GM19238 (cell line): ENCODE results near the gene TSC1.

ENCODE experiments used
- DNase-seq: peaks from one replicate; pipeline ENCODE4 v3.0.0; 2011; ENCODE audit warnings: low spot score; ENCODE audit not compliant: insufficient read length

Gene TSC1

GRCh38 chr9:132888151-132888550, 56.3 kb downstream of the TSC1 start:
- DNase-seq: no peak

DNA sequence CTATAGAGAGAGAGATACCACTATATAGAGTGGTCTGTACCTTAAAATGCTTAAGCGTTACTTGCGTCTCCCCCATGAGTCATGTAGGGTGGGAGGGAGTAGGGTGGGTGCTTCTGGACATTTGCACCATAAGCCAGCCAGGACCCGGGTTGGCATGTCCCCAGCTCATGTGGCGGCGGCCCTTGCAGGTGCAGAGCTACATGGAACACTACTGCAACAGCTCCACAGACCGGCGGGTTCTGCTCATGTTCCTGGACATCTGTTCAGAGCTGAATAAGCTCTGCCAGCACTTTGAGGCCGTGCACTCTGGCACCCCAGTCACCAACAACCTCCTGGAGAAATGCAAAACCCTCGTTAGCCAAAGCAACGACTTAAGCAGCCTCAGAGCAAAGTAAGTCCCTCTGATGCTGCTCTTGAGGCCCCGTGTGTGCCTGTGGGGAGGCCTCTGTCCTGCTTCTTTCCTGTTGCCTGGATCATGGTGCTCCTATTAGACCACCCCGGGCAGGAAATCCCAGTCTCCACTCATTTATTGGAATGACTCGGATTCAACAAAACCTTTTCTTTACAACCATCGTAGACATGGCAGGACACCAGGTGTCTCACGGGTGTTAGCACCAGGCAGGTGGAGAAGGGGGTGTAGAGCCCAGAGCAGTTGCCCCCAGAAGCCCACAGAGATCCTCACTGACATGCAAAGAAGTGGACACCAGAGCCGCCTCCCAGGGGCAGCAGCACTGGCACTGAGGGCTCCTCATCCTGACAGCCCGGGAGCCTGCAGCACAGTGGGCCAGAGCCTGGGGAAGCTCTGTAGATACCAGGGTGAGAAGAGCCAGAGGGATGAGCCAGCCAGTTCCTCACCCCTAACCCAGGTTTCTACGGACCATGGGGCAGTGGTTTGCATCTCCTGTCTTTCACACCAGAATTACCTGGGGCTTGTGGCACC, 57.0 kb downstream of the TSC1 start:
- DNase-seq: no peak

DNA sequence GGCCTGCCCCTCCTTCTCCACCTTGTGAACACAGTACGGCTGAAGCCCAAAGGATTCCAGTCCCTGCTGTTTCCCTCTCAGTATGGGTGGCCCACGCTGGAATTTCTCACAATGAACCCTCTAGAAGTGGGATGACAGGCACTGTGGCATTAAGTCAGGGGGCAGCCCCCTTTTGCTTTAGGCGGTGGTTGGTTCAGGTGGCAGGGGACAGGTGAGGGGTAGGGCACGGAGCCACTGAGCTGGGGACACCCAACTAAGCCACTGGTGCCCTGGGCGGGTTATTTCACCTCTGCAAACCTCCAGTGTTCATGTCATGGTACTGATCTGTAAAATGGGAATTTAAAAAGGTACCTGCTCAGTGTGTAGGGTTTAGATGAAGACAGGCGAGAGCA, 58.1 kb downstream of the TSC1 start:
- no peak for DNase-seq

DNA sequence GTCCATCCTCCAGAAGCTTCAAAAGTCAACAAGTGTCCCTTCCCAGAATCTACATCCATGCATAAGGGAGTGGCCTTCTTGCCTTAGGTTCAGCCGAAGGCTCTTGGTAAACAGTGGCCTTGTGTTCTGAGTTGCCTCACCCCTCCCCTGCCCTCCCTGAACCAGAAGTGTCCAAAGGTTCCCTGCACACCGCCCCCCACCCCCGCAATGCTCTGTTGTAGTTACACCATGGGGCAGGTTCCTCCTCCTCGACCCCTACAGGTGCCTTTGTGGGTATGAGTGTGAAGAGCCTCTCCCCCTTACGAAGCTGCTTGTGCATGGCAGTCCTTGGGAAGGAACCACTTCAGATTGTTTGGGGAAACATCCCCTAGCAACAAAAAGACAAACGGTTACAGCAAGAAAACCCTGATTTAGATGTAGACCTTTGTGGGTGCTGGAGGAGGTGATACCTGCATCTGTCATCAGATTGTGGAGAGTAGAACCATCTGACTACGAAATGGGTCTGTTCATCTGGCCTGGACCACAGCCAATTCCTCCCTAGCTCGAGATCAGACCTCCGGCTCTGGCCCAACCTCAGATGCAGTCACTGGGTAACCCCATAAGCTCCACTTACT, 58.6 kb downstream of the TSC1 start:
- DNase-seq: no peak

DNA sequence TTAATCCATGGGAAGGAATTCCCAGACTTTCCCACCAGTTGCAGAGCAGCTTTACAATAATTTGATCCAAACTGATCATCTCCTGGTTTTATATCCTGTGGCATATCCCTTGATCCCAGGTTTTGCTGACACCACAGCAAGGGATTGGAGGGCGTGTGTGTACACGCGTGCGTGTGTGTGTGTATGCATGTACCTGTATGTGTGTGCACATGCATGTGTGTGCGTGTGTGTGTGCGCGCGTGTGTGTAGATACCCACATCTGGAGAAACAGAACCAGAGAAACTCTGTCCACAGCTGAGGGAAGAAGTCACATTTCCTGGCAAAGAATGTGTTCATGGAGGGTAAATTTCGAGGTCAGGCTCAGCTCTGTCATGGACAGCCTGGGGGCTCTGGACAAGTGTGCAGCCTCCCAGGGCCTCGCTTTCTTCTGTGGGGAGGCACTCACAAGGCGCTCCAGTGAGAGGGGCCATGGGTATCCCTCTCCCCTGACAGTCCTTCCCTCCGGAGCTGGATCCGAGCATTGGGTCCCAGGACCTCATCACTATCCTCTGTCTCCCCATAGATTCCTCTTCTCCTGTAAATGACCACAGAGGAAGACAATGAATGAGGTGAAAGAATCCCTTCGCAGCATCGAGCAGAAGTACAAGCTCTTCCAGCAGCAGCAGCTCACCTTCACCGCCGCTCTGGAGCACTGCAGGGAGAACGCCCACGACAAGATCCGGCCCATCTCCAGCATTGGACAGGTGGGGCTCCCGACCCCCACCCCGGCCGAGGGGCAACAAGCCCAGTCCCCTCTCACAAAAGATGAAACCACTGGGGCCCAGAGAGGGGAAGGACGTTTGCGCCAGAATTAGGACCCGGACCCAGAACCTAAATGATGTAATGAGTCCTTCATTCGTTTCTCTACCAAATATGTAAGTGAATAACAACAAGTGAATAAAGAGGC, 60.8 kb downstream of the TSC1 start:
- DNase-seq: no peak

DNA sequence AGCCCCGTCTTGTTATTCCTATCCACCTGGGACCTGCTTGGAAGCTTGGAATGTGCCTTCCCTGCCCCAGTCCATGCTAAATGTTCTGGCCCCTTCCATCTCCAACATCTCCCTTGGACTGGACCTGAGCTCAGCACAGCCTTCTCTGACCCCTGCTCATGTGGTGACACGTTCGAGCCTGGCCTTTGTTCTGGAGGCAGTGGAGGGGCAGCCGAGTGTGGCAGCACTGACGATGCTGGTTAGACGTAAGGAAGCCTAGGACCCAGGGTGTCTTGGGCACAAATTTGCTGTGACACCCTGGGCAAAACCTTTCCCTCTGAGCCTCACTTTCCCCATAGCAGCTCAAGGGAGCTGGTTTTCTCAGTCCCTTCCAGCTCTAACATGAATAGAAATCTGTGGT, 61.8 kb downstream of the TSC1 start:
- no peak for DNase-seq

GRCh38 chr9:132881826-132882225, 62.6 kb downstream of the TSC1 start:
- no peak for DNase-seq

- no peak for DNase-seq
Measured at GRCh38 chr9:132880324-132880661, 64.1 kb downstream of the TSC1 start.

- DNase-seq: no peak
Measured at GRCh38 chr9:132879457-132880323, 64.7 kb downstream of the TSC1 start.

DNA sequence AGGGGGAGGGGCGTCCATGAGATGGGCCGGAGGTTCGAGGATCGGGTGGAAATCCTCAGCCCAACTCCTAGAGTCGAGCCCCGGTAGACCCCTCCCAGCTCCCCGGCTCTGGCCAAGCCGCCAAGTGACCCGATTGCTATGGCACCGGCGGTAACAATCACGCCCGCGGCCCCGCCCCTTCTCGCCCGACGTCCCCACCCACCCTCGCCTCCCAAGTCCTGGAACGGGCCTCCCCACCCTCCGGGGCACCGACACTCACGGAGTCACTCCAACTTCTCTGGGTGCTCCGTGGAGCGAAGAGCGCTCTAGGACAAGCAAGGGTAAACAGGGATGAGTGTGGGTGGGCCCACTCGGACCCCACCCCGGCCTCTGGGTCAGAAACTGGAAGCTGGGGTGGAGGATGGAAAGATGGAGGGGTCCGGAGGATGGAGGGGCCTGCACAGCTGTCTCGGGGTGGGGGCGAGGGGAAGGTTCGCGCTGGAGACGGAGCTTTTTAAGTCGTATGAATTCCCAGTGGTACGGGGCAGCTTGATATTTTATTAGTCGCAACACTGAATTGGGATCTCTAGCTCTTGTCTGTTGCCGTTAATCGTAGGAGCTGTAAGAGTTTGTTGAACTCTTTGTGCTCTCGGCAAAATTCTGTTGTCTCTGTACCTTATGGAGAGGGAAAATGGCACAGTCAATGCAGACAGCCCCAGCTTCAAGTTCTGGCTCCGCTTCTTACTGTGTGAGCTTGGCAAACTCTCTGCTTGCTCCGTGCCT, 65.5 kb downstream of the TSC1 start, which contains the start of gene SPACA9:
Gene SPACA9, plus strand, starts transcription at position 204 of the 762 bp plus-strand sequence. CDS start 5,050 bp downstream, outside the sequence.
- peak; percentile 35 for DNase-seq

DNA sequence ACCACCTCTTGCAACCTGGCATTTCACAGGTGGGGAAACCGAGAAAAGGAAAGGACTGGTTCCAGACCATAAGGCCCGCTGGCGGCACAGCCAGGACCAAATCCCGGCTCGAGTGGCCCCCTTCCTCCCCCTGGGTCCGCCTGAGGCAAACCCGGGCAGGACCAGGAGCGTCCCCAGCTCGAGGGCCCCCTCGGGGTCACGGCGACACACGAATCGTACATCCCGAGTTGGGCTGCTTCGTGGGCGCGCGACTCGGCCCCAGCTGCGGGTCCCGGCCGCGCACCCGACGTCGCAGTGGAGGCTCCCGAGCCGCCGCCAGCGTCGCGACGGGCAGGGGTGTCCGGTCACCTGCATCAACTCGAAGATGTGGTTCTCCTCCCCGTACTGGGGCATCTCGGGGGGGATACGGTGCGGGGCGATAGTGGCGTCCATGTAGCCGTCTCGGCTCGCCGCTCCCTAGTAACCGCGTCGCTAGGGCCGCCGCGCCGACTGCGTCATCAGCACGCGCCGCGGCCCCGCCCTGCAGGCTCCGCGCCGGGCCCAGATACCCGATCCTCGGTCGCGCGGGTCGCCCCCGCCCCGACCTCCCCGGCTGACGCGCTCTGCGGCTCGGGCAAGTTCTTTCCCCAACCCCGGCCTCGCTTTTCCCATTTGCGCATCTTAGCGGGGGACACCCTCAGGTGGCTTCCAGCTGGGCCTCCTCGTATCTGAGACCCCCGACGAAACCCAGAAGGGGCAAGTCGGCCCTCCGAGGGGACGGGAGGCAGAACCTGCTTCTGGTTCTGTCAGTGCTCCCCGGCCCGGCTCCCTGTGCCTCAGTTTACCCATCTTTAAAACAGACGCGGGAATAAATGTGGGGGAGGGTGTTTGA, 66.4 kb downstream of the TSC1 start, which contains the start of gene AK8:
Gene AK8, minus strand, starts transcription at position 461 of the 871 bp plus-strand sequence. Its CDS starts 29 bp downstream, at position 432.
- DNase-seq: peak; percentile 88

DNA sequence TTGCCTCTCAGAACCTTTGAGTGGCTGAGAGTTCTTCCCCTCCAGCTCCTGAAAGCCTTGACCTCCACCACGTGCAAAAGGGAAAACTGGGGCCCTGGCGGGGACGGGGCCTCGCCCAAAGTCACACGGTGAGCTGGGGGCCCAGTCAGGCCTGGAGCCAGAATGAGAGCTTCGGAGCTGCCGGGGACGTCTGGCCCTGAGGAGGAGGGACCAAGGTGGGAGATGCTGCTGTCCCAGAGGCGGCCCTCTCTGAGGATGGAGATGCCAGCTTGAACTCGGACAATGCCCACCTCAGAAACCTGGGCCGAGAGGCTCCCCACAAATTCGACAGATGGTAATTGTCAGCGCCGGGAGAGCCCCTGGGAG, 67.0 kb downstream of the TSC1 start:
- no peak for DNase-seq

GRCh38 chr9:132876849-132877248, 67.6 kb downstream of the TSC1 start:
- no peak for DNase-seq

GRCh38 chr9:132875159-132875558, 69.3 kb downstream of the TSC1 start:
- DNase-seq: no peak

DNA sequence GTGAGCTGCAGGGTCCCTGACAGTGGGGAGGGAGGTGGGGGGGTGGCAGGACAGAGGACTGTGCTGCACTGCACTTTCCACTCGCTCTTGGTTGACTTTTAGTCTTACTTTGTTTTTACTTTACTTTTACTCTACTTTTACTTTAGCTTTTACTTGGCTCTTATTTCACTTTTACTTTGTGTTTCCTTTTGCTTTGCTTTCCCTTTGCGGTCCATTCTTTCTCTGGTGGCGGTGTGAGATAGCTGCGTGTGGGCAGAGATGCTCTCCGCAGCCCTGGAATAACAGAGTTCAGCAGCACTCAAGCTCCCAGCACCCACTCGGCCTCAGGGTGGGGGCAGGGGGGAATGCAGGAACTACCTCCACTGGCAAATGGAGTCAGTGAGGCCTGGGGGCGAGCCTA, 71.0 kb downstream of the TSC1 start:
- DNase-seq: no peak

GRCh38 chr9:132869266-132869665, 75.2 kb downstream of the TSC1 start:
- DNase-seq: no peak

GRCh38 chr9:132866898-132867297, 77.5 kb downstream of the TSC1 start:
- DNase-seq: no peak

- DNase-seq: no peak
Measured at GRCh38 chr9:132864691-132865090, 79.7 kb downstream of the TSC1 start.

DNA sequence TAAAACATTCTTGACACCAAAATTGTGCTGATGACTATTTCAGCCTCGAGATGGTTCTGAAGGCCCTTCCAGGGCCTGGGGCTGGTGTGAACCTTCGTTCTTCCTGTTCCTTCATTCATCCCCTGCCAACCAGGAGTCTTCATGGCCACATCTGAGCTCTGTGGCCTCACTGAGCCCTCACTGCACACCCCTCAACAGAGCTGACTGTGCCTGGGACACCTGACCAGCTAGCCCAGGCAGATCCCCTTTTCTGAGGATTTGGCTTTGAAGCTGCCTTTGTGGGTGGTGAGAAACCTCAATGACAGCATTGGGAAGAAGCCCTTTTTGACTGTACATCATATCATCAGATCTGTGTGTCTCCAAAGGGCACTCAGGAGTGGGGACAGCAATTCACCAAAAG, 80.1 kb downstream of the TSC1 start:
- DNase-seq: no peak
